HG03196 (cell line): ENCODE data around the gene MAPK6.

Experiments used
- ATAC-seq: cut with Tn5 transposase; IDR thresholded peaks from one replicate; pipeline ENCODE4 v1.9.1; 2021; ENCODE audit not compliant: unreplicated experiment

MAPK6 gene

DNA sequence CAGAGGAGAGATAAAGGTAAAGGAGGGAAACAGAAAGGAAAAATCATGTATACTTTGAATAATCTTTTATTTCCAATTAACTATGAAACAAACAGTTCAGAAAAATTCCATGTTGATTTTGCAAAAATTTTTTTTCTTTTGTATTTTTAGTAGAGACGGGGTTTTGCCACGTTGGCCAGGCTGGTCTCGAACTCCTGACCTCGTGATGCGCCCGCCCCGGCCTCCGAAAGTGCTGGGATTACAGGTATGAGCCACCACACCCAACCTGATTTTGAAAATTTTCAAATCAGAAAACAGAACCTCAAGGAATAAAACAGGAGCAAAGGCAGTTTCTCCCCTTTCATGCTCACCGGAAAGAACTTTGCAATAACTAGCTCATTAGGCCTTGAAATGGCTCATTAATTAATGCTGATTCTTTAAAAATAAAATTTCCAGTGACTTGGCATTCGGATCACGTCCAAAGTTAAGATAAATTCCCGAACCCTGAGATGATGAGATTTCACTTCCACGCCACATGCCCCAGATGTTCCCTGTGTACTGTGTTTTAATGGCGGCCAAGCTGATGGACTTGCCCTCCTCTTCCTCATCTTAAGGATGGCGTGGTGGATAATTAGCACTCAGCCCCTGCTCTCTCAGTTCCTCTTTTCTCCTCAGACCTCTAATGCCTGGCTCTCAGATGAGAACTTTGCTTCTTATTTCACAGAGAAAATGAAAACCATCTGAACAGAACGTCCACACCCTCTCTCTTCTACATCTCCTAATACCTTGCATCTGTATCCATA is 82.7 kb downstream of the MAPK6 start:
- no peak for ATAC-seq

DNA sequence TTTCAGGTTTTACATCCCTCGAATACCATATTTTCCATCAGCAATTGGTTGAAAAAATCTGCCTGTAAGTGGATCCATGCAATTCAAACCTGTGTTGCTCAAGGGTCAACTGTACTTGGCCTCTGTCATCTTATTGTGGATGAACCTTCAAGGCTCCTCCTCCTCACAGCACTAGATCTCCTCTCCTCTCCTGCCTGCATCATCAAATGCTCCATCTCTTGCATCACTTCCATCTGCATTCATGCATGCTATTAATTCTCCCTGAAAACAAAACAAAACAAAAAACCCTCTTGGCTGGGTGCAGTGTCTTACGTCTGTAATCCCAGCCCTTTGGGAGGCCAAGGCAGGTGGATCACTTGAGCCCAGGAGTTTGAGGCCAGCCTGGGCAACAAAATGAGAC is 83.4 kb downstream of the MAPK6 start:
- no peak for ATAC-seq

DNA sequence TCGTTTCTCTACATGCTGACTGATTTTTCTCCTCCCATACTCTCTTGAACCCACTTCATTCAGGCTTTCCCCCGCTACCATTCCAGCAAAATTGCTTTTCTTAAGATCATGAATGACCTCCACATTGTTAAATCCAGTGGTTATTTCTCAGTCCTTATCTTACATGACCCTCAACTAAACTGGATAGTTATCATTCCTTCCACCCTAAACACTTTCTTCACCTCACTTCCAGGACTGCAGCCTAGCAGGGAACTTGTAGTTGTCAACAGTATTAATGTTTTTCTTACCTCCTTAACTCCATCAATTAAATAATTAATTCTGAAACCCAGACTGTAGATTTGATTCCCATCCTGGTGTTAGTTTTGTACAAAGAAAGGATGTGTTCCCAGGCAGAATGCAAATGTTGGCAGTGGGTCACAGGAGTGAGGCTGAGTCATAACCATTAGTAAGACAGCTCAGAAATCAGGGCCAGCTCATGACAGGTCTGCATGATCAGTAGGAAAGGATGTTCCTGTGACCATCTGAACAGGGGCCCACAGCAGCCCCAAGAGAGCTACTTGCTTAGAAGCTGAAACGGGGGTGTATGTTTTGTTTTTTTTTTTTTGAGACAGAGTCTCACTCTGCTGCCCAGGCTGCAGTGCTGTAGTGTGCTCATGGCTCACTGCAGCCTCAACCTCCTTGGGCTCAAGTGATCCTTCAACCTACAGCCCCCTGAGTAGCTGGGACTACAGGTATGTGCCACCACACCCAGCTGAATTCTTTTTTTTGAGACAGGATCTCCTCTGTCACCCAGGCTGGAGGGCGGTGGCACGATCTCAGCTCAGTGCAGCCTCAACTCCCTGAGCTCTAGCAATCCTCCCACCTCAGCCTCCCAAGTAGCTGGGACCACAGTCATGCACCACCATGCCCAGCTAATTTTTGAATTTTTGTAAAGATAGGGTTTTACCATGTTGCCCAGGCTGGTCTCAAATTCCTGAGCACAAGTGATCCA is 84.5 kb downstream of the MAPK6 start:
- ATAC-seq, result peak; percentile 73

DNA sequence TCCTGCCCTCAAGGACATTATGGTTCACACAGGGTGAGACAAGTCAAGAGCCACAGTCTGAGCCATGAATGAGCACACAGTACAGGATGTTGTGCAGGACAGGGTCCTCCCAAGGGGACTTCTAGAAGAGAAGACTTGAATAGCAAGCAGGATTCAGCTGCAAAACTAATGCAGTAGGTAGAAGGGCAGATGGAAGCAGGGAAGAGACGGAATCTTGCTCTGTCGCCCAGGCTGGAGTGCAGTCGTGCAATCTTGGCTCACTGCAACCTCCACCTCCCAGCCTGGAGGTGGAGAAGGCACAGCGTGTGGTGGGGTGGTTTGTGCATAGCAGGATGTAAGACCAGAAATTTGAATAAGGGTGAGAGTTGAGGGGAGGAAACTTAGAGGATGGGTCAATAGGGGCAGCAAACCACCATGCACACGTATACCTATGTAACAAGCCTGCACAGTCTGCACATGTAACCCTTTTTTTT is 85.5 kb downstream of the MAPK6 start:
- no peak for ATAC-seq

DNA sequence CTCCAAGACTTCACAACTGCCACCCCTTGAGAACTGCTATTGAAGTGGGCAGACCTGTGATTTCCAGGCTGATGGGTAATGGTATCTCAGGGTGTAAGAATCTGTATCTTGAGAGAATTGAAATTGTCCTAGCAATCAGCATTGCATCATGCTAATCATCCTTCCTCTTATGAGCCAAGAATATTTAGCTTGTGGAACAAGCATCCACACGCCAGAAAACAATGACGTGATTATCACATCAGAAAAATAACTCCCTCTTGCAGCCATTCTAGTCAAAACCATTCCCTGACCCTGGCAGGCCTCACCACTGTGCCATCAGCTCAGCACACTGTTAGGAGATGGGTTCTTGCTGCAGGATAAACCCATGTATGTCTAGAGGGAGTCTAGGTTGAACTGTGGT is 86.8 kb downstream of the MAPK6 start:
- no peak for ATAC-seq

DNA sequence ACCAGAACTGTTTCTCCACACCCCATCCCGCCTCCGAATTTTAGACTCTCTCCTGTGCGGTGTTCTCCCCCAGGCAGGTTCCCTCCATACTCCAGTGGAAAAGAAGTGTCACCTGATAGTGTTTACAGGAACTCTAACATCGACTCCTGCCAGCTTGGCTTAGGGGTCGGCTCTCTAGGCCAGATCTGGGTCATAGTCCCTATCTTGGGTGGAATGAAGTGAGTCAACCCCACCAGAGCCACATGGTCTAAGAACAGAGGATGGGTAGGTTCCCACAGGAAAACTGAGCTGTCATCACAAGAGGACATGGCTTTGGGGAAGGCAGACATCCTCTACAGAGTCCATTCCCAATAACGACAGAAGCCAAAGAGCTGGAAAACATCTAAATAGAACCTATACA is 87.6 kb downstream of the MAPK6 start:
- no peak for ATAC-seq

DNA sequence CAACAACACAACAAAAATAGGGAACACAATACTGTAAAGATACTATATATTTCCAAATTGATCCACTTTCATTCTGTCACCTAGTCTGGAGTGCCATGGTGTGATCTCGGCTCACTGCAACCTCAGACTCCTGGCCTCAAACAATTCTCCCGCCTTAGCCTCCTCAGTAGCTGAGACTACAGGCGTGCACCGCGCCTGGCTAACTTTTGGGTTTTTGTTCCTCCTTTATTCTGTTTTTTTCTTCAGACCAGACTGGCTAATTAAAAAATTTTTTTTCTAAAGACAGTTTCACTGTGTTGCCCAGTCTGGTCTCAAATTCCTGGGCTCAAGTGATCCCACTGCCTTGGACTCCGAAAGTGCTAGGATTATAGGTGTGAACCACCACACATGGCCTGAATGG is 88.2 kb downstream of the MAPK6 start:
- no peak for ATAC-seq

DNA sequence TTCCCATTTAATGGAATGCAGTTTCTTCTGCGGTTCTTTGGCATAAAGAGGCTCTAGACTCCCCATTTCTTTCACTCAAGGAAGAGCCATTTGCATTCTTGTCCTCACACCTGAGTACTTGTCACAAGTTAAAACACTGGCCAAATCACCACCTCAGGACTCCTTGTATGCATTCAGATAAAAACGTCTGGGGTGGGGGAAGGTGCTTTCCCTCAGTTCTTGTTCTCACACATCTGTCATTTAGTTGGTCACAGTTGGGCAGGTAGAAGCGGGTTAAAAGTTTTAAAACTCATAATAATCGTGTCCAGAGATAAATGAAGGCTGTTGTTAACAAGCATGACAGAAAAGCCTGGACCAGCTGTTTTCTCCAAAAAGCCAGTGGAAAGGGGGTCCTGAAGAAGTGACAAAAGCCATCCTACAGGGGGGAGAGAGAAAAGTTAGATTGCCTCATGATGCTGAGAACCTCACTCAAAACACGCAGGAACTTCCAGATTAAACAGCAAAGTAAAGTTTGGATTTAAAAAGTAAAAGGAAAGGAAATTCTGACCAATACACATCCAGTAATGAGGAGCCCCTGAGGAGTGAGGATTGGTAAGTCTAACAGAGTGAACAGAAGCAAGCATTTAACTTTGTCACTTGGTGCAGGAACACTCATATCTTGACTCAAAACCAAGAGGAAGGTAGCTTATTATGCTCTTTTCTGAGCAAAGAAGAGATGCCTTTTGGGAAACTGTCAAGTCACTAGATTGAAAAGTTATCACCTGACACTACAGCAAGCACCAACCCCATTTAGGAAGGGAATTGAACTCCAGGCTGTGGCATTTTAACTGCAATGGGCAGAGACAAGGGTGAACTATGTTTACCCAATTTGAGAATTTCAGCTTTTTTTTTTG is 90.8 kb downstream of the MAPK6 start:
- ATAC-seq, result peak; percentile 46

DNA sequence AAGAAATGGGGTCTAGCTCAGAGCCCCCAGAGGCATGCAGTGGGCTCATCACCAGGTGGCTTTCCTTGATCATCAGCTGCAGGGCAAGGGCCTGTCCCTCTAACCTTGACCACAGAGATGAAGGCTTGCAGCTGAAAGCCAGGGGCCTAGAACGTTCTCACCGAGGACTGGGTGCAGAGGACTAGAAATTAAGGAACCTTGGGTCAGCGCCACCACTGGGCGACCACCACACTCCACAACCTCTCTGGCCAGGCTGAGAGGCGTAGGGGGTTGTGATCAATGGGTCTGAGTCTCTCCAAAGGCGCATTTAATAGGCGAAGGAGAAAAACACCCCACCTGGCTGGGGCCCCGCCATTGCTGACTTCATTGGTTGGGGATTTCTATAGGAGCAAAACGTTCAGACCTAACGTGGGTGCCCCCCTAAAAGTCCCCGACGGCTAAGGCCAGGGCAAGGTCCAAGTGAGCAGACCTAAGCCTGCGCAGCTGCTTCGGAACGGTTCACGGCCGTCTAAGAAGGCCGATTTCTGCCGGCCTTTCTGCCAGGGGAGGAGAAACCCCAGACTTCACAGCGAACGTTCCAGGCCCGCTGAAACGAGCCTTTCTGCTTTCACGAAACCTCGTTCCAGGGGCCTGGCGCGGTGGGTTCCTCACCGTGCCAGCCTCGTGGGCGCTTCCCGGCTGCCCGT is 92.6 kb downstream of the MAPK6 start:
- ATAC-seq, result no peak

DNA sequence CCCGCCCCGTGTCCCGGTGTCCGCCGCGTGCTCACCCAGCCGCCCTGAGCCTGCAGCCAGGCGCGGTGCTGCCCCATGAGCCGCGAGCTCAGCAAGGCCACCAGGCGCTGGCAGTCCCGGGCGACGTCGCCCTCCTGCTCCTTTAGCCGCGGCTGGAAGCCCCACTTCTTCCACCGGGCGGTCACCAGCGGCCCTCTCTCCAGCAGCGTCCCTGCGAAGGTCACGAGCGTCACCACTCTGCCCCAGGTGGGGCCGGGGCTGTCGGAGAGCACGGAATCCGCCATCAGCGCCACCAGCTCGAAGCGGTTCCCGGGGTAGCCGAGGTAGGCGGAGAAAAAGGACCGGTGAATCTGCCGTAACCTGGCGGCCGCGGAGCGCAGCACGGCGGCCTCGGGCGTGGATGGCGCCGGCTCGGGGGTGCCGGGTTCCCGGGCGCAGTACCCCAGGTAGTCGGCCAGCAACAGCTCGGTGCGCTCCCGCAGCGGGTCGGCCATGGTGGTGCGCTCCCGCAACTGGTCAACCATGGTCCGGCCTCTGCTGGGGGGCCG is 93.3 kb downstream of the MAPK6 start:
- ATAC-seq, result no peak

DNA sequence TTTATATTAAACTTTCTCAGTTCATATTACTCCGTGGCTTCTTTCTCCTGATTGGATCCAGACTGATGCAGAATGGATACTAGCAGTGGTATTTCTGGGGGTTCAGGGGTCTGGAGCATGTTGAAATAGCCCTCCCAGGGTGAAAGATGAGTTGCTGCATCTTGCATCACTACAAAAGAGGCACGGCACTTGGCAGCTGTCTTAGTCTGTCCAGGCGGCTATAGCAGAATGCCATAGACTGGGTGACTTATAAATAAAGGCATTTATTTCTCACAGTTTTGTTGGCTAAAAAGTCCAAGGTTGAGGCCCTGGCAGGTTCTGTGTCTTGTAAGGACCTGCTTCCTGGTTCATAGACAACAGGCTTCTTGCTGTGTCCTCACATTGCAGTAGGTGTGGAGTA is 94.2 kb downstream of the MAPK6 start:
- ATAC-seq, result no peak

DNA sequence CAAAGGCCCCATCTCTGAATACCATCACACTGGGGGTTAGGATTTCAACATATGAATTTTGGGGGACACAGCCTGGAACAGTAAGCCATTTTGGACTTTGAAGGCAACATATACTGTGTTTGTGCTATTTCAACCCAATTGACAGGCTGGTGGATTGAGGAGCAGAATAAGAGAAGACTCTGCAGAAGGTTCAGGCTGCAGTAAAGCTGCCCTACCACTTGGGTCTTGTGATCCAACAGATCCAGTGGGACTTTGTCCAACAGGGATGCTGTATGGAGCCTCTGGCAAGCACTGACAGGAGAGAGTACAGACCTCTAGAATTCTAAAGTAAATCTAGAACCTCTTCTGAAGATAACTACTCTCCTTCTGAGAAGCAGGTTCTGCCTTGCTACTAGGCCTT is 94.7 kb downstream of the MAPK6 start:
- no peak for ATAC-seq

DNA sequence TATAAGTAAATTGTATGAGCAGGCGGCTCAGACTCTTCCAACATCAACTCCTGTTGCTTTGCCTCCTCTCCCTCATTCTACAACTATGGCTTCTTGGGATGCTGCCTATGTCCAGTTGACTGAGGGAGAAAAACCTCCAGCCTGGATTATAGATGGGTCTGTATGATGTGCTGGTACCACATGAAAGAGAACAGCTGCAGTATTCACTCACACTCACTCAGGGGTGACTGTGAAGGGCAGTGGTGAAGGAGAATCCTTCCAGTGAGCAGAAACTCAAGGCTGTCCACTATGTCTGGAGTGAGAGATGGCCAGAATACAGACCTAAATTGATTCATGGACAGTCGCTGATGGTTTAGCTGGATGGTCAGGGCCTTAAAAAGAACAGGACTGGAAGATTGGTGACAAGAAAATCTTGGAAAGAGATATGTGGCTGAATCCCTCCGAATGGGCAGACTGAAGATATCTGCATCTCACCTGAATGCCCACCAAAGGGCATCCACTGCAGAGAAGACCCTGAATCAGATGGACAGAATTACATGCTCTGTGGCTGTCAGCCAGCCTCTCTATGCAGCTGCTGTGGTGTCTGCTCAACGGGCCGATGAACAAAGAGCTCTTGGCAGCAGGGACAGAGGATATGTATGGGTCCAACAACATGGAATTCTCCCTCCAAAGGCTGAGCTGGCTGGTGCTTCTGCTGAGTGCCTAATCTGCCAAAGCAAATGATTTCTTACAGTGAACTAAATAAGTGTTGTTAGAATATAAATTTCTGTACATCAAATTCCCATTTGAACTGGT is 95.4 kb downstream of the MAPK6 start:
- ATAC-seq, result no peak

DNA sequence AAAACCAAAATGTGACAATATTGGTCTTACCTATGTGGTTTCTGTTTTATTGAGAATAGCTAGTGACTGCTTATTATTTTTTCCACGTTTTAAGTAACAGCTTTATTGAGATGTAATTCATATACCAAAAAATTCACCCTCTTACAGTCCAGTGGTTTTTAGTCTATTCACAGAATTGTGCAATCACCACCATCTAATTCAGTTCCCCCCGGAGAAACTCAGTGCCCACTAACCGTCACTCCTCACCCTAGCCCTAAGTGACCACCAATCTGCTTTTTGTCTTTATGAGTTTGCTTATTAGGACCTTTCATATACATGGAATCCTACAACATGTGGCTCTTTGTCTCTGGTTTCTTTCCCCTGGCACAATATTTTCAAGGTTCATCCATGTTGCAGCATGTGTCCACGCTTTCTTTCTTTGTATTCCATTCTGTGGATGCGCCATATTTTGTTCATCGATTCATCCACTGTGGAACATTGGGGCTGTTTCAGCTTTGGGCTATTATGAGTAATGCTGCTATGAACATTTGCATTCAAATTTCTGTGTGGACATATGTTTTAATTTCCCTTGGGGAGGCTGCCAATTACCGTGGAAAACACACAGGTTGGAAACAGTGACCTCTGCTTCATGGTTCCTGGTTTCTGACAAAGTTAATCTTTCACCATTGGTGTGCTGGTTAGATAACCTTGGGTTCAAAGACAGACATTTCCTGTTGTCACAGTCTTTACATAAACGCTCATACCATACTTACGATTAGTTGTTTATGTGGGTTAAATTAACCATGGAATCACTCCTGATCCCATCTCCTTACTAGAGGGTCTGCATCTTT is 96.8 kb downstream of the MAPK6 start:
- ATAC-seq, result no peak
